Brain microvascular endothelial cell (primary cell): ENCODE data around the gene C1QTNF8.

Source experiments
- DNase-seq: peaks from one replicate; pipeline ENCODE4 v3.0.0-alpha.2; 2020
- H3K27ac ChIP-seq: fragments of 250-450 bp; sonication (Bioruptor Pico); 2 replicates; pipeline ENCODE4 v1.5.1; 2020; ENCODE audit warnings: mild to moderate bottlenecking, moderate library complexity
- H3K27me3 ChIP-seq: fragments of 250-450 bp; sonication (Bioruptor Pico); replicated peaks from 2 replicates; pipeline ENCODE4 v1.5.1; 2020; ENCODE audit warnings: mild to moderate bottlenecking
- H3K36me3 ChIP-seq: fragments of 250-450 bp; sonication (Bioruptor Pico); replicated peaks from 2 replicates; pipeline ENCODE4 v1.5.1; 2020; ENCODE audit warnings: mild to moderate bottlenecking
- H3K4me3 ChIP-seq: 2 replicates; pipeline ENCODE4 v1.5.1; 2011; ENCODE audit warnings: low read depth, mild to moderate bottlenecking, control low read depth, low read length, moderate library complexity
- in situ Hi-C: cut with HindIII; loops from 2 replicates; pipeline ENCODE4 v1.10.0; 2017; ENCODE audit warnings: low sequenced_read_pairs, low pct_ligation_motif_present
- TF ChIP-seq, protein P1 (sequence below): IDR thresholded peaks from 2 replicates; pipeline ENCODE4 v1.5.1; 2011; ENCODE audit warnings: low read depth, mild to moderate bottlenecking, moderate library complexity, low read length, control low read depth, inconsistent platforms; ENCODE audit errors: missing control alignments

The C1QTNF8 gene

DNA sequence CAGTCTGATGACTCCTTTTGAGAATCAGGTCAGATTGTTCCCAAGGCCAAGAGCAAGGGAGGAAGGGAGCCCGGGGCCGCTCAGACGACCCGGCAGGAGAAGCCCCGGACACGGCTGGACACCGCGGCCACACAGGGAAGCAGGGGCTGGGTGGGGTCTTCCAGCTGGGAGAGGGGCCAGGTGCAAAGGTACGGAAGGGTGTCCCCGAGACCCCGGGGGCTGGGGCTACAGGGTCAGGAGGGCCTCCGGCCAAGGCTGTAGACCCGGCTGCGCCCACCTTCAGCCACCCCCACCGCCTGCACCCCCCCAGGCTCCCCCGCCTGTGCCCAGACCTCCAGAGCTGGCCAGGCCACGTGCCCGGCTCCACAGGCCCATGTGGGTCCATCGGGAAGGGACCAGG lies 21.9 kb upstream of the C1QTNF8 start:
- Histone ChIP-seq H3K36me3 (no peaks in the 10 kb centered on the region), H3K4me3 (no peak overlapping the region), H3K27me3 (peaks cover 3% of the 10 kb centered on the region), H3K27ac (no peak overlapping the region)
- no peak for DNase-seq
- TF ChIP-seq, protein P1, sequence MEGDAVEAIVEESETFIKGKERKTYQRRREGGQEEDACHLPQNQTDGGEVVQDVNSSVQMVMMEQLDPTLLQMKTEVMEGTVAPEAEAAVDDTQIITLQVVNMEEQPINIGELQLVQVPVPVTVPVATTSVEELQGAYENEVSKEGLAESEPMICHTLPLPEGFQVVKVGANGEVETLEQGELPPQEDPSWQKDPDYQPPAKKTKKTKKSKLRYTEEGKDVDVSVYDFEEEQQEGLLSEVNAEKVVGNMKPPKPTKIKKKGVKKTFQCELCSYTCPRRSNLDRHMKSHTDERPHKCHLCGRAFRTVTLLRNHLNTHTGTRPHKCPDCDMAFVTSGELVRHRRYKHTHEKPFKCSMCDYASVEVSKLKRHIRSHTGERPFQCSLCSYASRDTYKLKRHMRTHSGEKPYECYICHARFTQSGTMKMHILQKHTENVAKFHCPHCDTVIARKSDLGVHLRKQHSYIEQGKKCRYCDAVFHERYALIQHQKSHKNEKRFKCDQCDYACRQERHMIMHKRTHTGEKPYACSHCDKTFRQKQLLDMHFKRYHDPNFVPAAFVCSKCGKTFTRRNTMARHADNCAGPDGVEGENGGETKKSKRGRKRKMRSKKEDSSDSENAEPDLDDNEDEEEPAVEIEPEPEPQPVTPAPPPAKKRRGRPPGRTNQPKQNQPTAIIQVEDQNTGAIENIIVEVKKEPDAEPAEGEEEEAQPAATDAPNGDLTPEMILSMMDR, result no peak
- in situ Hi-C loops, result no loop called here

DNA sequence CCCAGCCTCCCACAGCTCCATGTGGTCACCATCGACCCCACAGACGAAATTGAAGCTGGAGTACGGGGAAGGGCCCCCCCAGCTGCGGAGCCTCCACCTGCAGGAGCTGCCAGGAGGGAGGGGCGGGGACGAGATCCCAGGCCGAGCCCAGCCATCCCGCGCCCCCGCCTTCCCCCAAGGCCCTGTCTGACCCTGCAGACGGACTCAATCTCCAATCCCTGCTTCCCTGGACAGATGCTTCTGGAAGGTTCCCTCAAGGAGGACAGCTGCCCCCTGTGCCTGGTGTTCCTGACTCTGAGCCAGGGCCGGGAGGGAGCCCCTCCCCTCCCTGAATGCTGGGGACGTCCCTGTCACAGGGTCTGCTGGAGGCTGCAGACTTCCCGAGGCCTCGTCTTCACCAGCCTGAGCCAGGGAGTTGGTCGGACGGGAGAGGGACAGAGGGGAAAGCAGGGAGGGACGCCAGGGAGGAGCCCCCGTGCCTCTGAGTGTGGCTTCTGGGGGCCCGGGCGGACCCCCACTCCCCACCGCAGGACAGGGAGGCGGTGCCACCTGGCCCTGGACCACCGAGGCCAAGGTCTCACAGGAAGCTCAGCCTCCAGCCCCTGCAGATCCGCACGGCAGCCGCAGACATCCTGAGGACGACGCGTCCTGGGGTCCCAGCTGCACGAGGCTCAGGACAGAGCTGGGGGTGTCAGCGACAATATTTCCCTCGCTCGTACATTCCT lies 21.3 kb upstream of the C1QTNF8 start:
- in situ Hi-C loops, result no loop called here
- Histone ChIP-seq H3K4me3 (no peak overlapping the region), H3K36me3 (no peaks in the 10 kb centered on the region), H3K27ac (no peak overlapping the region), H3K27me3 (peaks cover 3% of the 10 kb centered on the region)
- TF ChIP-seq, protein P1, result no peak
- no peak for DNase-seq

DNA sequence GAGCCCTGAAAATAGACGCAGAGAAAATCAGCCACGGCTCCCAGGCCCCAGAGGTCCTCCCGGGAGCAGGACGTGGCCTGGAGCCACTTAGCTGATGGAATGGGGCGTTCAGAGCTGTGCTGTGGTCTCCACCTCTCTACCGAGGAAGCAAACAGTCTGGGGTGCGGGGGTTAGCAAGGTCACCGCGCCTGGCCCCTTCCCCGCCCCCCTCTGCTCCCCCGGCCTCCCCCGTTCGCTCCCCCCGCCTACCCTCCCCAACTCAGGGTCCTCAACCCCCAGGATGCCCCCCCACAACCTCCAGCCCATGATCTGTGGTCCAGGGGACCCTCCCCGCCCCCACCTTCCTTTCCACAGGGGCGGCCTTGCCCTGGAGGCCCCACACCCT lies 20.6 kb upstream of the C1QTNF8 start:
- no peak for DNase-seq
- in situ Hi-C loops, result no loop called here
- Histone ChIP-seq H3K27me3 (peaks cover 3% of the 10 kb centered on the region), H3K4me3 (no peak overlapping the region), H3K36me3 (no peaks in the 10 kb centered on the region), H3K27ac (no peak overlapping the region)
- TF ChIP-seq, protein P1, result no peak

DNA sequence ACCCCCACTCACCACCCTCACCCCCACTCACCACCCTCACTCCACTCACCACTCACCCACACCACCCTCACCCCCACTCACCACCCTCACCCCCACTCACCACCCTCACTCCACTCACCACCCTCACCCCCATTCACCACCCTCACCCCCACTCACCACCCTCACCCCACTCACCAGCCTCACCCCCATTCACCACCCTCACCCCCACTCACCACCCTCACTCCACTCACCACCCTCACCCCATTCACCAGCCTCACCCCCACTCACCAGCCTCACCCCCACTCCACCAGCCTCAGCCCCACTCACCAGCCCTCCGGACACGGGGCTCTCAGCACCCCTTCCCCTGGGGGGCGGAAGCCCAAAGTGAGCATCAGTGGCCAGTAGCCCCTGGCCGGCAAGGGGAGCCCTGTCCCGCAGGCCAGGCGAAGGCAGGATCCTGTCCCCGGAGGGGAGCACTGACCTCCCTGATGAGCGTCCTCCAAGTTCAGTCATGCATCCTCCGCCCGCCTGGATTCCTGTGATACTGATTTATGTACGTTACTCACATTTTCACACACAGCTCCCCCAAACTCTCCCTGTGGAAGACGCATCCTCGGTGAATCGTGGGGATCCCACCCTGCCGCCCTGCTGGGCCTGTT lies 18.0 kb upstream of the C1QTNF8 start:
- no peak for DNase-seq
- Histone ChIP-seq H3K27me3 (peaks cover 3% of the 10 kb centered on the region), H3K4me3 (no peak overlapping the region), H3K27ac (no peak overlapping the region), H3K36me3 (no peaks in the 10 kb centered on the region)
- in situ Hi-C loops, result no loop called here
- TF ChIP-seq, protein P1, result no peak

DNA sequence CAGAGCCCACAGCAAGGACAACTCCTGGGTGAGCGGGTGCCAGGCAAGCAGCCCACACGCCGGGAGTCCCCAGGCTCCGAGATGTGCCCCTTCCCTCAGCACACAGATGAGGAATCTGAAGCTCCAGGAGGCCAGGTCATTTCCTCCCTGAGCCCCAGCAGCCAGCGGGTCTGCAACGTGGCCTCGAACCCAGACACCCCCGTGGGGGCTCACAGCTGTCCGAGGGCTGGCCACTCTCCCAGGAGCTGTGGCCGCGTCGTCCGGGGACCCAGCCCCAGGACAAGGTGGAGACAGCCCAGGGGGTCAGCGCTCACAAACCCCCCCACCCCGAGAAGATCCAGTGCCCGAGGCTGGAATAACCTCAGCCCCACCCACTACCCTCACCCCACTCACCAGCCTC lies 17.4 kb upstream of the C1QTNF8 start:
- Histone ChIP-seq H3K4me3 (no peak overlapping the region), H3K36me3 (no peaks in the 10 kb centered on the region), H3K27ac (no peak overlapping the region), H3K27me3 (peaks cover 8% of the 10 kb centered on the region)
- in situ Hi-C loops, result no loop called here
- TF ChIP-seq, protein P1, result no peak
- DNase-seq, result no peak
